GM23248 (cell line): ENCODE results near the gene ENOX2.

Source experiments
- EZH2 ChIP-seq: fragments of 200-600 bp; sonication (generic); IDR thresholded peaks from 2 replicates; pipeline ENCODE4 v1.6.1; 2018; ENCODE audit warnings: antibody characterized with exemption, mild to moderate bottlenecking; ENCODE audit not compliant: insufficient read depth, poor library complexity, severe bottlenecking
- EZH2phosphoT487 ChIP-seq: fragments of 200-600 bp; sonication (generic); IDR thresholded peaks from 2 replicates; pipeline ENCODE4 v1.6.1; 2018; ENCODE audit warnings: antibody characterized with exemption, moderate library complexity, mild to moderate bottlenecking, low read depth; ENCODE audit not compliant: insufficient read depth

DNA sequence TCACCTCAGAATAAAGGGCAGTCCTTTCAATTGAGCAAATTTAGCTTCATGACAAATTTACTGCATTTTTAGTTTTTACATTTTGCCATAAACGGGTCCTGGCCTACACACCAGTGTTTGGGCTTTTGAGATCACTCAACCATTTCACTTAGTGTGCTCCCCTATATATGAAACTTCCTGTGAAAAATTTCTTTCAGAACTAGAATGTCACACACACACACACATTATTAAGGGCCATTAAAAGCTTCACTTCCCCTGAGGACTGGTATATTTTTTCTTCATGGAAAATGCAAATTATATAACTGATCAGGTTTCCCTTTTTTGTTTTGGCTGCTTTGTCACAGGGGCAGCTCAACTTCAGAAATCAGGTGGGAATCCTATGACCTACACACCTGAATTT lies 206.5 kb downstream of the ENOX2 start:
- no peak for TF ChIP-seq EZH2
- no peak for TF ChIP-seq EZH2phosphoT487
